HG03108 (cell line): Measurements from ENCODE around the gene CCL27.

Source experiments
- ATAC-seq: cut with Tn5 transposase; IDR thresholded peaks from one replicate; pipeline ENCODE4 v1.9.1; 2021; ENCODE audit warnings: moderate library complexity; ENCODE audit not compliant: unreplicated experiment

CCL27 gene

GRCh38 chr9:34628656-34629490 lies 33.6 kb downstream of the CCL27 start, which contains the start of gene ARID3C:
Gene ARID3C (minus strand): TSS chr9:34629066. CDS start chr9:34628014, 1,052 bp downstream.
- ATAC-seq = no peak

GRCh38 chr9:34627716-34628655 lies 34.5 kb downstream of the CCL27 start:
- no peak for ATAC-seq

- ATAC-seq = no peak
Observed at GRCh38 chr9:34625186-34625486, 37.3 kb downstream of the CCL27 start.

- ATAC-seq = no peak
Observed at GRCh38 chr9:34624475-34625185, 37.8 kb downstream of the CCL27 start.

- ATAC-seq = no peak
Observed at GRCh38 chr9:34623374-34624235, 38.9 kb downstream of the CCL27 start.

GRCh38 chr9:34620061-34620994 lies 42.1 kb downstream of the CCL27 start, which contains the start of gene DCTN3:
Gene DCTN3 (minus strand): TSS chr9:34620495. CDS start chr9:34620464, 31 bp downstream.
- peak; percentile 99 for ATAC-seq

GRCh38 chr9:34615132-34615531 lies 47.3 kb downstream of the CCL27 start:
- no peak for ATAC-seq

- no peak for ATAC-seq
Observed at GRCh38 chr9:34612788-34613390, 49.6 kb downstream of the CCL27 start.
